ENCODE measurements around the gene SCAND1. TPM values are rescaled to one million over a fixed set of nuclear protein-coding genes. Genes with fewer than 3 reads are reported as not detected.
A peak's percentile ranks its signal among the peaks of the same experiment; 100 is the strongest.

SCAND1 gene
- total and polyA plus RNA-seq, 9 of the 15 experiments (the other 6 are each of a cell fraction or from before 2014, with no cell fraction given): 0.08 to 94.0 (median 5.8) TPM

DNA sequence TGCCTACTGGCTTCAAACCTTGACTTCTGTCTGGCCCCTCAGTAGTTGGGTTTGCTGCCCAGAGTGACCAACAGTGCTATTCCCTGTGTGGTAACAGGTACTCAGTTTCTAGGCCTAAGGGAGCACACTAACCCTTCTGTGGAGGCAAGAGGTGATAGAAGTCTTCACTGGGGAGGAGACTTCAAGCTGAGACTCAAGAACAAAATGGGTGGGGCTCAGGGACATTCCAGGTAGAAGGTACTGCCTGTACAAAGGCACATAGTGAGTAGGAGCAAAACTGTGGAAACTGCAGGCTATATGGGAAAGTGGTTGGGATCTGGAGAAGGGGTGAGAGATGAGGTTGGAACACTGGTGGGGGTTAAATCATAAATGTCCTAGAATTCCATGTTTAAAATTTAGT lies 2.3 kb upstream of the SCAND1 start:
- ChIA-PET POLR2A (interaction anchor here (1.0 to 1.2 kb wide), 2 partner anchors 14 to 214 kb away, joined by 3 to 5 read pairs; partner anchors contain the start of gene RBM39), CTCF (ENCODE audit: low intra/inter-chr PET ratio) (no interaction called here)
- FAIRE-seq (no peak), ATAC-seq (no peak), DNase-seq (ENCODE audit: extremely low read depth in 1 of 4, low spot score in 3 of 4) (no peak)
- TF ChIP-seq ZNF146 (CRISPR knock-in tag; IDR thresholded peaks at IDR 0.05; ENCODE audit: unreplicated experiment) (no peak), L3MBTL2 (IDR thresholded peaks at IDR 0.05) (no peak), ZFX (CRISPR knock-in tag; IDR thresholded peaks at IDR 0.05) (no peak), SMC3 (conservative IDR thresholded peaks at IDR 0.05; ENCODE audit: insufficient read depth, low read depth, low read length) (no peak), RBM17 (IDR thresholded peaks at IDR 0.05; ENCODE audit: borderline replicate concordance, low read depth, low read length) (no peak)
- TF ChIP-seq, protein P1, sequence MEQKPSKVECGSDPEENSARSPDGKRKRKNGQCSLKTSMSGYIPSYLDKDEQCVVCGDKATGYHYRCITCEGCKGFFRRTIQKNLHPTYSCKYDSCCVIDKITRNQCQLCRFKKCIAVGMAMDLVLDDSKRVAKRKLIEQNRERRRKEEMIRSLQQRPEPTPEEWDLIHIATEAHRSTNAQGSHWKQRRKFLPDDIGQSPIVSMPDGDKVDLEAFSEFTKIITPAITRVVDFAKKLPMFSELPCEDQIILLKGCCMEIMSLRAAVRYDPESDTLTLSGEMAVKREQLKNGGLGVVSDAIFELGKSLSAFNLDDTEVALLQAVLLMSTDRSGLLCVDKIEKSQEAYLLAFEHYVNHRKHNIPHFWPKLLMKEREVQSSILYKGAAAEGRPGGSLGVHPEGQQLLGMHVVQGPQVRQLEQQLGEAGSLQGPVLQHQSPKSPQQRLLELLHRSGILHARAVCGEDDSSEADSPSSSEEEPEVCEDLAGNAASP (IDR thresholded peaks at IDR 0.05): no peak
- no peak overlapping the region for H3K27ac ChIP-seq (ENCODE audit: extremely low read depth, low read depth, low read length)
- no peaks in the 10 kb centered on the region for H3K9me1 ChIP-seq (ENCODE audit: control insufficient read depth, insufficient read depth, low read length)
- intact Hi-C loops (cut with micrococcal nuclease): no loop called here
- H4K20me1 ChIP-seq (replicated peaks; ENCODE audit: control insufficient read depth, insufficient read depth, low read length): 0 out of 2 replicates have a peak, but pooled peaks cover 3% of the 10 kb centered on the region
- no peaks in the 10 kb centered on the region for H3K27me3 ChIP-seq (ENCODE audit: control insufficient read depth in 2 of 2, insufficient read depth in 2 of 2, low read length in 2 of 2)
- no TSS peak for BruUV-seq (replicated peaks)
- no peak overlapping the region for H2AFZ ChIP-seq (ENCODE audit: low read depth, low read length)
- H3K4me3 ChIP-seq: no peak overlapping the region
- in situ Hi-C loops (cut with MboI): no loop called here
- no peak overlapping the region for H3K4me2 ChIP-seq (ENCODE audit: insufficient read depth, low read length)
- H3K4me1 ChIP-seq (replicated peaks in 1 of 2; ENCODE audit: control insufficient read depth in 2 of 2, insufficient read depth in 2 of 2, low read length in 2 of 2): peaks cover 9 to 16% of the 10 kb centered on the region in 2 experiments; a peak in 4 of 5 replicates
- H3K79me2 ChIP-seq (ENCODE audit: control insufficient read depth, insufficient read depth, low read length): peaks cover 31% of the 10 kb centered on the region
- H3K36me3 ChIP-seq (ENCODE audit: control insufficient read depth, insufficient read depth, low read length): peaks cover 12% of the 10 kb centered on the region; the same call in 2 of the 3 replicates
- no peaks in the 10 kb centered on the region for H3K9me3 ChIP-seq (replicated peaks; ENCODE audit: control insufficient read depth, insufficient read depth, low read depth, low read length)
- peak overlapping the region in 1 of 2 experiments; percentile 11; a peak in 1 of 4 replicates for H3K9ac ChIP-seq (ENCODE audit: insufficient read depth in 1 of 2, low read depth in 2 of 2, low read length in 2 of 2)

Data from K562 (cell line).